GM19193 (cell line): ENCODE measurements around the gene RPS14.

ENCODE experiments used
- POLR2A ChIP-seq: IDR thresholded peaks from 4 replicates; pipeline ENCODE4 v1.6.1; 2011; ENCODE audit not compliant: insufficient read depth, insufficient read length; ENCODE audit errors: extremely low read depth

RPS14 gene

DNA sequence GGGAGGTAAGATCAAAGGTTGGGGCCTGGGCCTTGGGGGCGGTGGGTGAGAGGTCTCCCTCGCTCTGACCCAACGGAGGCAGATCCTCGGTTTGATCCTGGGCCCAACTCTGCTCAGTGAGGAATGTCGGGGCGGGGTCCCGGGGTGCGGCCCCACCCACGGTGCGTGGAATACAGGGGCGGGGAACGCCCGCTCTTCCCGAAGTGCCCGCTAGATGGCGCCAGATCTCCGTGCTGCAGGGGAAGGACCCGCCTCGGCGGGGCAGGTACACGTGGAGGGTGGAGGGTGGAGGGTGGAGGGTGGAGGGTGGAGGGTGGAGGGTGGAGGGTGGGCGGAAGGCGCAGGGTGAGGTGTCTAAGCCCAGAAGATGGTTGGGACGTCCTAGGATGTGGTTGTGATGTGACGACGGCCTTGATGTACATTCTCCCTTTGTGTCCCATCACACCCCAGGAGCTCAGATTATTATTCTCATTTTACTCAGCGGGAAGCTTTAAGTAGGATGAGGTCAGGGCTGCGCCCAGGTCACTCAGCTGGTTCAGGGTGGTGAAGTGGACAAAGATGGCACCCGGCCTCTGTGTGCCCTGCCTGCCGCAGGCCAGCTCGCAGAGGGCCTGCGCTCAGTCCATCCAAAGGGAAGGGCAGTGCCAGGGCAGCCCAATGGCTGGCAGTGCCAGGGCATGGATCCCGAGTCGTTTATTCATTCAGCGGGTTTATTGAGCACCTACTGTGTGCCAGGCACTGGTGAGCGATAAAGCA is 9.4 kb upstream of the RPS14 start:
- TF ChIP-seq POLR2A = no peak

DNA sequence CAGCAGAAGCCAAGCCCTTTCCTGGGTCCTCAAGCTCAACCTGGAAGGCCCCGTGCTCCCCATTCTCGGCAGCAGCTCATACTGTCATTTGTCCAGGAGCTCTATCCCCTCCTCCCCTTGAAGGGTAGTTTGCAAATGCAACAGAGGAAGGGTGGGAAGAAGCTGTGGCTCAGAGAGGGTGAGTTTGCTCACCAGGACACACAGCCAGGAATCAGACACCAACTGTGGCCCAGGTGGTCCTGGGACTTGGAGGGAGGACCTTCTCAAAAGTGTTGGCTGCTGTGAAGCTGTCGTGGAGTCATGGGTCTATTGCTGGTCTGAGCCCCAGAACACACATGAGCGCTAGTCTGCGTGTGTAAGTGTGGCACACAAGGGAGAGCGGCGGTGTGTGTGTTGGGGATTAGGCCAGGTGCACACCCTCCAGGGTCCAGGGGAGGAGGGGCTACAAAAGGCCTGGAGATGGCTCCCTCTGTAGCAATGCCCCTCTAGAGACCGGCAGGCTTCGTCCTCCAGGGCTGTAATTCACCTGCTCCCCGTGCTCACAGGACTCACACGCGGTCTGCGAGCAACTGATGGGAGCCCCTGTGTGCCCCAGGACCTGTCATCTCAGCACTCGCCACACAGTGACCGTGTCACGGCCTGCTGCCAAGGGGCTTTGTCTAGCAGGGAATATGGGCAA is 8.2 kb upstream of the RPS14 start:
- TF ChIP-seq POLR2A = no peak

GRCh38 chr5:150457121-150457520 is 7.6 kb upstream of the RPS14 start:
- no peak for TF ChIP-seq POLR2A

GRCh38 chr5:150454492-150455229 is 5.1 kb upstream of the RPS14 start:
- no peak for TF ChIP-seq POLR2A

GRCh38 chr5:150452914-150453313 is 3.4 kb upstream of the RPS14 start:
- TF ChIP-seq POLR2A = no peak

DNA sequence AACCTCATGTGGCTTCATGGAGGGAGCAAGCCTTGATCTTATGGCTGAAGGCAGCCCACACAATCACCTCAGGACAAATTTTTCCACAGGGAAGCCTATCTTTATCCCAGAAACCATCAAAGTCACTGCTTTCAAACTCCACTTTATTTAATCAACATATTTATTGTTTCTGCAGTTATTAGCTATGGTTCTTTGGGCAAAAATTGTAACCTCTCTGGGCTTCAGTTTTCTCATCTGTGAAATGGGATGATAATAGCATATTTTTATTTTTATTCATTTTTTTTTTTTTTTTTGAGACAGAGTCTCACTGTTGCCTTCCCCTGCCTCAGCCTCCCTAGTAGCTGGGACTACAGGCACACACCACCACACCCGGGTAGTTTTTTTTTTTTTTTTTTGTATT is 2.1 kb upstream of the RPS14 start:
- TF ChIP-seq POLR2A = no peak

GRCh38 chr5:150448952-150449516 is 505 bp downstream of the RPS14 start:
- no peak for TF ChIP-seq POLR2A

- no peak for TF ChIP-seq POLR2A
Measured at GRCh38 chr5:150448334-150448733, 1.2 kb downstream of the RPS14 start.

- no peak for TF ChIP-seq POLR2A
Measured at GRCh38 chr5:150447188-150447587, 2.4 kb downstream of the RPS14 start.

- no peak for TF ChIP-seq POLR2A
Measured at GRCh38 chr5:150446583-150446982, 3.0 kb downstream of the RPS14 start.

GRCh38 chr5:150446088-150446487 is 3.5 kb downstream of the RPS14 start:
- TF ChIP-seq POLR2A = no peak

- TF ChIP-seq POLR2A = no peak
Measured at GRCh38 chr5:150444770-150445169, 4.8 kb downstream of the RPS14 start.

DNA sequence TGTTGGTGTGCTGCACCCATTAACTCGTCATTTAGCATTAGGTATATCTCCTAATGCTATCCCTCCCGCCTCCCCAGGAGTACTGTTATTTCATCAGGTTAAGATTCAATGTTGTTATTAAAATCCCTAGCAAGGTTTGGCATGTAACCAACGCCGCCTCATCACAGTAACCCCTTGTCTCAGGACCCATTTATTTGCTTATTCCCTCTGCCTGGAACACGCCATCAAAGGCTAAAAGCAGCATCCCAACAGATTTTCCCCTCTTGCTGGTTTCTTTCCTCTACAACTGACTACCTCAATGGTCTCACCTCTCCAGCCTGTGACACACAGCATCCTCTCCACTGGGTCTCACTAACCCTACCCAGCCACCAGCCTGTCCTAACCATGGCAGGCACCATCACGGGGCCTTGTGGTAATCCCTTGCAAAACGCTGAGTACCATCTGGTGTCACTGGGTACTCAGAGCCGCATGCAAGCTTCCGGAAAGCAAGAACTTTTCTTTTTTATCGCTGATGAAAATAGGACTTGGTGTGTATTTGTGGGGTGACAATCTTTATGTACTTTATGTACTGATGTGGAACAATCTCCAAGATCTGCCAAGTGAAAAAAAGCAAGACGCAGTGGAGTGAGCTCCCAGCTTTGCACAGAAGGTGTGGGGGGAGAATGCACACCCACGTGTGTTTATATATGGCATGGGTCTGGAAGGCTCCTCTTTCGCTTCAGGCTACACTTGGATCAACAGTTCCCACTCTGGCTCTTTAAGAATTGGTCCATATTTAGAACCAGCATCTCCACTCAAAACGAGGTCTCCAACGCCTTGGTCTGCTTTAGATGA is 6.1 kb downstream of the RPS14 start:
- TF ChIP-seq POLR2A = peak; percentile 17

GRCh38 chr5:150442699-150443080 is 6.8 kb downstream of the RPS14 start:
- peak; percentile 37 for TF ChIP-seq POLR2A

DNA sequence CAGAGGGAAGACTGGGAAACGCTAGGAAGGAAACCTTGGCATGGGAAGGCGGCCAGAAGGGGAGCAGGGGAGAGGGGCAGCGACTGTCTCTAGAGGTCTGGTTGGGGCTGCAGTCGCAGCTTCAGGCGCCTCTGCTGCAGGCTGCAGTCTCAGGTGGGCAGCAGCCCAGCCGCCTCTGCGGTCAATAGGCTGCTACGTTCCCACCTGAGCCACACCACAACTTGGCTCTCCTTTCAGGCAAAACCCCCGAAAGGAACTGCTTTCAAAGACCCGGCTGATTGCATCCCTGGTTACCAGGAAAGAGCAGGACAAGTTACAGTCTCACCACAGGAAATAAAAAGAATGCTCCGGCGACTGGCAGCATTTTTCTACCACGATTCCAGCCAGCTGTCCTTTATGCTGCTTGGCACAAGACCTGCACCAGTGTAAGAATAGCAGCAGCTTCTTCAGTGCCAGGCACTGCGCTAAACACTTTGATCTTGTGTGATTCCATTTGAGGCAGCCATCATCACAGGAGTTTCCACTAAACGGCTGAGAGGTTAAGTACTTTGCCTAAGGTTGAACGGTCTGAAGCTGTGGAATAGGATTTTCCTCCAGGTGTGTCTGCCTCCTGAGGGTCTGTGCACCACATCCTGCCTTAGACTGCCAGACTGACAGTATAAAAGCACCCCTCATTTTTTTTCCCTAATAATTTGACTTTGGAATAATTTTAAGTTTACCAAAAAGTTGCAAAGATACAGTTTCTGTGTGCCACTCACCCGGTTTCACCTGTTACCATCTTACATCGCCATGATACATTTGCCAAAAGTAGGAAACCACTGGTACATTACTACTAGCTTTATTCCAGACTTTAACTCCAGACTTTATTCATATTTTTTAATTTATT is 7.5 kb downstream of the RPS14 start:
- no peak for TF ChIP-seq POLR2A
